Lower leg skin (tissue), 4 donors: ENCODE results near the gene TSC1. TPM values are rescaled to one million over a fixed set of nuclear protein-coding genes. Genes with fewer than 3 reads are reported as not detected.
"Not testable (repeated sequence)": the region's sequence is repeated elsewhere in the genome, so short reads cannot be mapped to it uniquely, and the experiment has no call there.

ENCODE experiments used
- DNase-seq, 2 donors: peaks; one replicate each; pipeline ENCODE4 v3.0.0-alpha.2; 2019; ENCODE audit warnings: low spot score in 2 of 2
- H3K4me3 ChIP-seq: fragments of 200-600 bp; sonication (generic); 2 replicates; pipeline ENCODE4 v1.5.1; 2017; ENCODE audit warnings: mild to moderate bottlenecking, low read depth; ENCODE audit not compliant: poor library complexity, severe bottlenecking
- POLR2A ChIP-seq, 2 donors: fragments of 450-650 bp; IDR thresholded peaks; one replicate each; pipeline ENCODE4 v1.6.1; 2016 to 2017; ENCODE audit warnings: antibody characterized with exemption in 2 of 2, mild to moderate bottlenecking in 1 of 2, moderate library complexity in 1 of 2
- WGBS, 2 donors: methylation state at CpG; one replicate each; pipeline ENCODE4 v1.1.5; 2018; 5-methylcytosine and 5-hydroxymethylcytosine counted together
- intact Hi-C: fragments of 100-400 bp; cut with DNase I; formaldehyde crosslinking; loops from one replicate; pipeline ENCODE4 v1.15.0; 2023; ENCODE audit warnings: low total_unique reads
- total RNA-seq, 4 donors: library from RNA; depleted of rRNA; stranded (reverse); fragments of >200 nt; gene quantifications; one replicate each; pipeline ENCODE4 v1.1.0, GENCODE V29; 2016
- TF ChIP-seq, protein P1 (sequence below), 3 donors: fragments of 450-650 bp; IDR thresholded peaks; one replicate each; pipeline ENCODE4 v1.5.1; 2016; ENCODE audit warnings: antibody characterized with exemption in 3 of 3, mild to moderate bottlenecking in 3 of 3, moderate library complexity in 2 of 3

Gene TSC1
- 10 to 100 TPM; 27.1 to 67.7 (median 32.5) TPM for total RNA-seq

DNA sequence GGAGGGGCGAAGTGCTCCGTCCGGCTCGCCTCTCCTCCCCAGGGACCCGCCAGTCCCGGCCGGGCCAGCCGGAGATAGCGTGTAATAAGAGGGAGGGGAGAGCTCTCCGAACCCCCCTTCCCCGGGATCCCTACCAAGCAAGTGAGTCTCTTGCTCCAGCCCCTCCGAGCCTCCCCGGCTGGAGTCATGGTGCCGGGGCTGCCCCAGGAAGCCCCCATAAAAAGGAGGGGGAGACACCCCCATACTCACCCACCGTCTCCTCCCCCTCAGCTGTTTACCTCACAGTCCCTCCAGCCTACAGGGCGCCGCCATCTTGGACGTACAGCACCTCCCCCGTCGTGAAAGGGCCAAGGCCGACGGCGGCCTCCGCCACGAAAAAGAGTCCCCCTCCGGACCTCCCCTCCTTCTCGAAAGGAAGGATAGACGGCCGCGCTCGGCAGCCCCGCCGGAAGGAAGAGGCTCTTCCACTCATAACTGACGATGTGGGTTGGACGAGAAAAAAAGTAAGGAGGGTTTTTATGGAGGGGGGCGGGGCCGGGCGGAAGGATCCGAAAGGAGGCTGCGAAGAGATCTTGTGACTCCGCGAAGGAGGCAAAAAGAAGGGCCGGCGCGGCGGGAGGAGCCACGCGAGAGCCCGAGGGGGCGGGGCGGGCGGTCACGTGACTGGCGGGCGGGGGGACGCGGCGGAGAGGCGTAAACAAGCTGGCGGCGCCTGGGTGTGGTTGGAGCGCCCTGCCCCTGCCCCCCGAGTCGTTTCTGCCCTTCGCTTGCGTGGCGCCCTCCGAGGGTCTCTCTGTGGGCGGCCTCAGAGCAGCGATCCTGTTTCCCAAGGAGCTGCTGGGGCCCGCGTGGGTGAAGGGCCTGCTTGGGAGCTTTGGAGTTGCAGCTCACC is at the start of gene TSC1:
Gene TSC1, minus strand, starts transcription at position 323 of the 892 bp plus-strand sequence. CDS start 15,744 bp downstream, outside the sequence.
- intact Hi-C loops, result no loop called here
- peak in 1 of 2 donors; percentile 73 for TF ChIP-seq POLR2A (IDR thresholded peaks at IDR 0.05)
- TF ChIP-seq, protein P1, sequence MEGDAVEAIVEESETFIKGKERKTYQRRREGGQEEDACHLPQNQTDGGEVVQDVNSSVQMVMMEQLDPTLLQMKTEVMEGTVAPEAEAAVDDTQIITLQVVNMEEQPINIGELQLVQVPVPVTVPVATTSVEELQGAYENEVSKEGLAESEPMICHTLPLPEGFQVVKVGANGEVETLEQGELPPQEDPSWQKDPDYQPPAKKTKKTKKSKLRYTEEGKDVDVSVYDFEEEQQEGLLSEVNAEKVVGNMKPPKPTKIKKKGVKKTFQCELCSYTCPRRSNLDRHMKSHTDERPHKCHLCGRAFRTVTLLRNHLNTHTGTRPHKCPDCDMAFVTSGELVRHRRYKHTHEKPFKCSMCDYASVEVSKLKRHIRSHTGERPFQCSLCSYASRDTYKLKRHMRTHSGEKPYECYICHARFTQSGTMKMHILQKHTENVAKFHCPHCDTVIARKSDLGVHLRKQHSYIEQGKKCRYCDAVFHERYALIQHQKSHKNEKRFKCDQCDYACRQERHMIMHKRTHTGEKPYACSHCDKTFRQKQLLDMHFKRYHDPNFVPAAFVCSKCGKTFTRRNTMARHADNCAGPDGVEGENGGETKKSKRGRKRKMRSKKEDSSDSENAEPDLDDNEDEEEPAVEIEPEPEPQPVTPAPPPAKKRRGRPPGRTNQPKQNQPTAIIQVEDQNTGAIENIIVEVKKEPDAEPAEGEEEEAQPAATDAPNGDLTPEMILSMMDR (IDR thresholded peaks at IDR 0.05), result no peak
- peak within 1 kb of the TSS; percentile 98 for H3K4me3 ChIP-seq
- DNase-seq, result peak; percentile 96 to 99
- 1% methylated on average over 49 to 65 of the region's 72 CpGs for WGBS, 2 donors

DNA sequence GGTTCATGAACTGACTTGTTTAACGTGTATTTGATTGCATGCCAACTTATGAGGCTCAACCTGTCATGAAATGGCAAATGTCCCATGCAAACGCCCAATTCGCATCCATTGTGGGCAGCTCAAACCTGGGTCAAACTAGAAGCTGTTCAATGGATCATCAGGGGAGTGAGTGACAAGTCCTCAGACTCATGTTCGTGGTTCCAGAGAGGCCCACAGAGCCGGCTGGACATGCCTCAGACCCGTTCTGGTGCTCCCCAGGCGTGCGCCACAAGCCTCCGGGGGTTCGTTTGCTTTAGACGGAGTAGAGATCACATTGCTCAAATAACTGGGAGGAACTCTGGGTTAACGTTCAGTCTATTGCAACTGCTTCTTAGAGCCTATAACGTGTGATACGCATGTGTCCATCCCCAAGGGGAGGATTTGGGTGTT is 49.1 kb upstream of the TSC1 start:
- no peak for DNase-seq
- WGBS, 2 donors, result 34 to 44% methylated on average over 13 to 14 of the region's 14 CpGs
- TF ChIP-seq, protein P1 (IDR thresholded peaks at IDR 0.05), result no peak
- TF ChIP-seq POLR2A (IDR thresholded peaks at IDR 0.05), result no peak
- intact Hi-C loops, result no loop called here
- no peak overlapping the region for H3K4me3 ChIP-seq

DNA sequence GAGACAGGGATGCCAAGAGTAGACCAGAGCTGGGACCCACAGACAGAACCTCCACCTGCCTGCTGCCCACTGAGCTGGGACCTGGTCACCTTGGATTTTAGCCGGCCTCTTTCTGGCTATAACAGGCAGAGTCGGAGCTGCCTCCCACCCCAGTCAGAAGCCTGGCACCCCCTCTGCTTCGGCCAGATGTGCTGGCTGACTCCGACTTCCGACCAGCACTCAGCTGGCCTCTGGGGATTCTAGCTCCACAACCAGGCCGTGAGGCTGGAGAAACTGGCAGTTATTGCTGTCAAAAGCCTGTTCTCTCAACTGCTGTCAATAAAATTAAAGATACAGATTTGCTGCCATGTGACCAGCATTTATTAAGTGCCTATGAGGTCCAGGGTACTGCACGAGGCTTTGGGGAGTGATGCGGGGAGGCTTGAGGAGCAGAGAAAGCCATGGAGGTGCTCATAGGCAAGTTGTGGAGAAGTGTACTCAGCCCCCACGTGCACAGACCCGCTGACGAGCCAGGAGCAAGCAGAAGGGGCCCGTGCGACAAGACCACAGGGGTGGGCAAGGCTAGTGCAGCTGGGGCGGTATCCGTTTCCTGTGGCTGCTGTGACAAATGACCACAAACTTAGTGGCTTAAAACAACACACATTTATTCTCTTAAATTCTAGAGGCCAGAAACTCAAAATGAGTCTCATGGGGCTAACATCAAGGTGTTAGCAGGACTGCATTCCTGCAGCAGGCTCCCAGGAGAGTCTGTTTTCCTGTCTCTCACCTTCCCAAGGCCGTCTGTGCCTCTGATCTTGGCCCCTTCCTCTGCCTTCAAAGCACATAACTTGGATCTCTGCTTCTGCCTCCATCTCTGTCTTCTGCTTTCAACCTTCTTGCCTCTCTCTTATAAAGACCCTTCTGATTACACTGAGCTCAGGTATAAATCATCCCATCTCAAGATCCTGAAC is 47.2 kb upstream of the TSC1 start:
- TF ChIP-seq, protein P1 (IDR thresholded peaks at IDR 0.05), result no peak
- TF ChIP-seq POLR2A (IDR thresholded peaks at IDR 0.05), result no peak
- no peak for DNase-seq
- intact Hi-C loops, result no loop called here
- H3K4me3 ChIP-seq, result no peak overlapping the region
- WGBS, 2 donors, result 49 to 50% methylated on average over 16 of the region's 16 CpGs

DNA sequence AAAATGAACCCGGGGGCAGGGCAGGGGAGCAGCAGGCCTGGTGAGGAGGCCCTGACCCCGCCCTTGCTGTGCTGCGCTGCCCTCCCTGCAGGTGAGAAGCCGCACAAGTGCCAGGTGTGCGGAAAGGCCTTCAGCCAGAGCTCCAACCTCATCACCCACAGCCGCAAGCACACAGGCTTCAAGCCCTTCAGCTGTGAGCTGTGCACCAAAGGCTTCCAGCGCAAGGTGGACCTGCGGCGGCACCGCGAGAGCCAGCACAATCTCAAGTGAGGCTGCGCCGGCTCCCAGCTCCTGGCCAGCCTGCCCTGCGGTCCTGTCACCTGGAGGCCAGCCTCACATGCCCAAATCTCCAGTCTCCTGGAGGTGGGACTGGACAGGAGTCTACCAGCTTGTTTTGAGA is 46.4 kb upstream of the TSC1 start:
- no peak for TF ChIP-seq POLR2A (IDR thresholded peaks at IDR 0.05)
- TF ChIP-seq, protein P1 (IDR thresholded peaks at IDR 0.05), result no peak
- no peak overlapping the region for H3K4me3 ChIP-seq
- intact Hi-C loops, result no loop called here
- no peak for DNase-seq
- 82 to 92% methylated on average over 14 of the region's 14 CpGs for WGBS, 2 donors

DNA sequence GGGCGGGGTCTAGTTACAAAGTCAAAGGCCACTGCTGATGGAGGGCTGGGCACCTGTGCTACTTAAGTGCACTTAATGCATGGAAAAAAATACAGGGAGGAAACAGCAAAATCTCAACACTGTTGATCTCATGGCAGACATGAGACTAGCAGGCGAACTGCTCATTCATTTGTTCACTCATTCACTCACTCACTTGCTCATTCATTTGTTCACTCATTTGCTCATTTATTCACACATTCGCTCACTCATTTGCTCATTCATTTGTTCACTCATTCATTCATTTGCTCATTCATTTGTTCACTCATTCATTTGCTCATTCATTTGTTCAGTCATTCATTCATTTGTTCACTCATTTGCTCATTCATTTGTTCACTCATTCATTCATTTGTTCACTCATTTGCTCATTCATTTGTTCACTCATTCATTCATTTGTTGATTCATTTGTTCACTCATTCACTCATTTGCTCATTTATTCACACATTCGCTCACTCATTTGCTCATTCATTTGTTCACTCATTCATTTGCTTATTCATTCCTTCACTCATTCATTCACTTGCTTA is 45.7 kb upstream of the TSC1 start:
- DNase-seq, intact Hi-C loops, H3K4me3 ChIP-seq: not testable (repeated sequence)
- WGBS, 2 donors, result 80 to 87% methylated on average over 4 of the region's 4 CpGs
